ENCODE measurements around the gene TMEM147. TPM values are rescaled to one million over a fixed set of nuclear protein-coding genes. Genes with fewer than 3 reads are reported as not detected.

TMEM147 gene
- total RNA-seq, 1 donor from 2014 or later, result 104 TPM

DNA sequence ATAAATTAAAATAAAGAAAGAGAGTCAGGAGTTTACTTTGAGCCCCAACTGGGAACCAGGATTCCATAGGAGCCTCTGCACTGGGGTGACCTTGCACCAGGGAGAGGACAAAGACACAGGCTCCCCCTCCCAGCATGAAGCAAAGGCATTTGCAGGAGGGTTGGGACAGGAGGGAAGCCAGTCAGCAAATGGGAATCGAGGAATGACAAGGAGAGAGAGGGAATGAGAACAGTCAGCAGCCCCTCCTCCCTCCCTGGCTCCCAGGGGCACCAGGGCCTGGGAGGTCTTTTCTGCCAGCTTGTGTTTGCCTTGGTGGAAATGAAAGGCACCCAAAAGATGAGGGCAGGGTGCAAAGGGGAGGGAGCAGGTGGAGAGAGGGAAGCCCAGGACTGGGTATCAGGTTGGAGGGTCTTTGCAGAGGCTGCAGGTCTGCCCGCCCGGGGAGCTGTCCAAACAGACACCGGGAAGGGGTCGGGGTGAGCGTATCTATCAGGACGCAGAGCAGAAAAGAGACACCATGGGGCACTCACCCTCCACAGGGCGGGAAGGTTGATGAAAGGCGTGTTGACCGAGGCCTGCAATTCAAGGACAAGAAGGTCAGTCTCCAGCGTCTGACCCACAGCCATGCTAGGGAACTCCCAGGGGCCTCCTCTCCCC lies 21.1 kb upstream of the TMEM147 start:
- no peak overlapping the region for H3K27ac ChIP-seq
- H3K4me1 ChIP-seq, result peaks cover 2% of the 10 kb centered on the region
- TF ChIP-seq, protein P1, sequence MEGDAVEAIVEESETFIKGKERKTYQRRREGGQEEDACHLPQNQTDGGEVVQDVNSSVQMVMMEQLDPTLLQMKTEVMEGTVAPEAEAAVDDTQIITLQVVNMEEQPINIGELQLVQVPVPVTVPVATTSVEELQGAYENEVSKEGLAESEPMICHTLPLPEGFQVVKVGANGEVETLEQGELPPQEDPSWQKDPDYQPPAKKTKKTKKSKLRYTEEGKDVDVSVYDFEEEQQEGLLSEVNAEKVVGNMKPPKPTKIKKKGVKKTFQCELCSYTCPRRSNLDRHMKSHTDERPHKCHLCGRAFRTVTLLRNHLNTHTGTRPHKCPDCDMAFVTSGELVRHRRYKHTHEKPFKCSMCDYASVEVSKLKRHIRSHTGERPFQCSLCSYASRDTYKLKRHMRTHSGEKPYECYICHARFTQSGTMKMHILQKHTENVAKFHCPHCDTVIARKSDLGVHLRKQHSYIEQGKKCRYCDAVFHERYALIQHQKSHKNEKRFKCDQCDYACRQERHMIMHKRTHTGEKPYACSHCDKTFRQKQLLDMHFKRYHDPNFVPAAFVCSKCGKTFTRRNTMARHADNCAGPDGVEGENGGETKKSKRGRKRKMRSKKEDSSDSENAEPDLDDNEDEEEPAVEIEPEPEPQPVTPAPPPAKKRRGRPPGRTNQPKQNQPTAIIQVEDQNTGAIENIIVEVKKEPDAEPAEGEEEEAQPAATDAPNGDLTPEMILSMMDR (IDR thresholded peaks at IDR 0.05), result no peak
- TF ChIP-seq POLR2AphosphoS5 (IDR thresholded peaks at IDR 0.05; ENCODE audit: insufficient read depth in 1 of 2, low read depth in 1 of 2), result no peak
- no peak for TF ChIP-seq POLR2A (IDR thresholded peaks at IDR 0.05)
- no peak overlapping the region for H3K4me3 ChIP-seq
- no peaks in the 10 kb centered on the region for H3K9me3 ChIP-seq
- intact Hi-C loops (cut with DNase I), result no loop called here
- H3K36me3 ChIP-seq, result no peaks in the 10 kb centered on the region
- no peaks in the 10 kb centered on the region for H3K27me3 ChIP-seq
- DNase-seq (ENCODE audit: extremely low spot score in 2 of 2), result no peak

DNA sequence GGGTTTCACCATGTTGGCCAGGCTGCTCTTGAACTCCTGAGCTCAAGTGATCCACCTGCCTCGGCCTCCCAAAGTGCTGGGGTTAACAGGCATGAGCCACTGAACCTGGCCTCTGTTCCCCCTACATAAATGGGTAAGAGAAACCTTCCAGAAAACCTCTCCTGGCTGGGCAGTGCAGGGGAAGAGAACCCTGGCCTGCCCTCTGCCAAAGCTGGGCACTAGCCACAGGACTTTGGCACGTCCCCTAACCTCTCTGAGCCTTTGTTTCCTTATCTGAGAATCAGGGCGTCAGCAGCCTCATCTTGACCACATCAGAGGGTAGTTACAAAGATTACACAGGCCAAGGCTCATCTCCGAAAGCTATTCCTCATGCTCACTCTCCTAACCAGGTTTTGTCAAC lies 19.6 kb upstream of the TMEM147 start:
- TF ChIP-seq, protein P1 (IDR thresholded peaks at IDR 0.05), result no peak
- TF ChIP-seq POLR2AphosphoS5 (IDR thresholded peaks at IDR 0.05; ENCODE audit: insufficient read depth in 1 of 2, low read depth in 1 of 2), result no peak
- TF ChIP-seq POLR2A (IDR thresholded peaks at IDR 0.05), result no peak
- peak overlapping the region in 1 of 2 donors; percentile 23 for H3K4me3 ChIP-seq
- no peak for DNase-seq (ENCODE audit: extremely low spot score in 2 of 2)
- H3K9me3 ChIP-seq, result no peaks in the 10 kb centered on the region
- no peak overlapping the region for H3K27ac ChIP-seq
- H3K27me3 ChIP-seq, result no peaks in the 10 kb centered on the region
- H3K36me3 ChIP-seq, result no peaks in the 10 kb centered on the region
- intact Hi-C loops (cut with DNase I), result no loop called here
- no peaks in the 10 kb centered on the region for H3K4me1 ChIP-seq

DNA sequence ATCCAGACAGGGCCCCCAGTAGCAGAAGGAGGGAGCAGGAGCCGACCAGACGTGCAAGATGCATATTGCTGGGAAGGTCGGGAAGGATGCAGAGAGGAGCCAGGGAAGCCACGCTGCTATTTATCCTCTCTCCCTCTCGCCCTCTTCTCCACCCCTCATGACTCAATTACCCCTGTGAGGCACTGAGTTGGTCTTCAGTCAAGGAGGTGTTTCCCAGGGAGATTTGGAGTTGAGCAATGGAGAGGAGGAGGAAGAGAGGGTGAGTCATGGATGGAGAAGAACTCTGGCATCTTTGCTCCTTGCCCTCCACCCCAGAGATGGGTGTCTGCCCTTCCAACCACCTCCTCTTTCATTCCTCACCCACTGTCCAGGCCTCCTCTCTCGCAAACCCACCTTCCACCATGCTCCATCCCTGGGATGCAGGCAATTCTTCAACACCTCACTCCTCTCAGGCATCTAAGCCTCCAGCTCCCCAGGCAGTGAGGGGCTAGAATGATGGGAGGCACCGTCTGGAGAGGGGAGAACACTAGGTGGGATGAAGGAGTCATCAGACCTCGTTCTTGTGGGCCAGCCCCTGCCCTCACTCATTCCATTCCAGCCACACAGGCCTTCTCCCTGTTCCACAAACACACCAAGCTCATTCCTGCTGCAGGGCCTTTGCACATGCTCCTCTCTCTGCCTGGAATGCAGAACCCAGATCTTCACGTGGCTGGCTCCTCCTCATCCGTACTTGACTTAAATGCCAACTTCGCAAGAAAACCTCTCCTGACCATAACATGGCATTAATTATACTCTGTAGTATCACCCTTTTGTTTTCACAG lies 17.0 kb upstream of the TMEM147 start, which contains the start of gene SBSN:
Gene SBSN, minus strand, starts transcription at position 94 of the 821 bp plus-strand sequence. Its CDS starts 30 bp downstream, at position 64.
- TF ChIP-seq POLR2AphosphoS5 (IDR thresholded peaks at IDR 0.05; ENCODE audit: insufficient read depth in 1 of 2, low read depth in 1 of 2) (peak in 1 of 2 donors; percentile 43), POLR2A (IDR thresholded peaks at IDR 0.05) (no peak)
- intact Hi-C loops (cut with DNase I), result no loop called here
- H3K4me3 ChIP-seq, result peak within 1 kb of the TSS in 1 of 2 donors; percentile 23
- no peaks in the 10 kb centered on the region for H3K27me3 ChIP-seq
- peaks cover 3% of the 10 kb centered on the region for H3K4me1 ChIP-seq
- no peak within 1 kb of the TSS for H3K27ac ChIP-seq
- H3K36me3 ChIP-seq, result no peaks in the 10 kb centered on the region
- no peaks in the 10 kb centered on the region for H3K9me3 ChIP-seq
- DNase-seq (ENCODE audit: extremely low spot score in 2 of 2), result no peak

DNA sequence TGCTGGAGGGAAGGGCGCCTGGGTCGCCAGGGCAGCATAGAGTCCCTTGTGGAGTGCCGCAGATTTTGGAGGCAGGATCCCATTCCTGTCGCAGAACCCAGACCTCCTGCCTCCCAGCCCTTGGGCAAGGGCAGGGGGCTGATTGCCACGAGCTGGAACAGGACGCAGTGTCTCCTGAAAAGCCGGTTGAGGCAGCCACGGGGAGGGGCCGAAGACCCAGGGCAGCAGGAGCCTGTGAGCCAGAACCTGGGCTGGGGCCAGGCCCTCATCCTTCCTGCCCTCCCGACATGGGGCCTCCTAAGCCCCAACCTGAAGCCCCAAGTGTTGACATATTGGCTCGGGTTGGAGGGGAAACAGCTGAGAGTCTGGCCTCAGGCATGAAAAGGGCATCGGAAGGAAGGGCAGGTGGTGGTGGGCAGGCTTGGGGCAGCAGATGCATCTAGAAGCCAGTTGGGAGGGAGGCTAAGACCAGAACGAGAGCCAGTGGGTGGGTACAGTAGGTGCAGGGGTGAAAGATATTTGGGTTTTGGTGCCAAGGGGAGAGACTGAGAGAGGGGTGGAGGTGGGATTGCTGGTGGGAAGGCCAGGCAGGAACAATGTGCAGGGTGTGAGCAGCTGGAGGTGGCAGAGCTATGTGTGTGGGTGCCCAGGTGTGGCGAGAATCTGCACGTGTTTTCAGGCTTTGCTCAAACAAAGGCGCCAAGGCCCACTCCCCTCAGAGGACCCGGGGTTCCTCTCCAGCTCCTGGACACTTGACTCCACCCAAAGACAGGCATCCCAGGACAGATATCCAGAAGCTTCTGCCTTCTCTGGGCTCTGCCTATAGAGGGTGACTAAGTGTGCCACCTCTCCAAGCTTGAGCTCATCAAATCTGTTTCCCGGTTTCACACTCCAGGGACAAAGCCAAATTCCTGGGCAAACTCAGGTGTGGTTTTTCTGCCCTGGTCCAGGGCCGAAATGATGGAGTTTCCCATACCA lies 15.9 kb upstream of the TMEM147 start:
- intact Hi-C loops (cut with DNase I), result no loop called here
- no peak for TF ChIP-seq POLR2AphosphoS5 (IDR thresholded peaks at IDR 0.05; ENCODE audit: insufficient read depth in 1 of 2, low read depth in 1 of 2)
- TF ChIP-seq, protein P1 (IDR thresholded peaks at IDR 0.05), result no peak
- TF ChIP-seq POLR2A (IDR thresholded peaks at IDR 0.05), result no peak
- no peaks in the 10 kb centered on the region for H3K27me3 ChIP-seq

DNA sequence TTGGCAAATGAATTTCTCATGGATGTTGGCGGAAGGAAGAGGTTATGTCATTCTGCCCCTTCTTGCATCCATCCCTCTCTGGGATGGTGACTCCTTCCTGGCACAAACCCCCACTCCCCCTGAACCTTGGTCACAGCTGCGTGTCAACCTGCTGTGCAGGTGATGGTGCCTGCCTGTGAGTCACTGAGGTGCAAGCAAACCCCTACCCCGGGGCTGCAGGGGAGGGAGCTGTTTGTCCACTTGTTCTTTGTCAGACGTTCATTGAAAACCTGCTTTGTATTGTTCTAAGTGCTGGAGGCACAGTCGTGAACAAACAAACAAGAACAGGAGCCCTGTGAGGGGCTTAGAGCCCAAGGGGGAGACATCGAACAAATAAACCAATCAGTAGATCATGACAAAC lies 14.1 kb upstream of the TMEM147 start:
- no peak for DNase-seq (ENCODE audit: extremely low spot score in 2 of 2)
- intact Hi-C loops (cut with DNase I), result no loop called here
- H3K4me1 ChIP-seq, result peaks cover 14% of the 10 kb centered on the region

More for the DNA sequence above, 15.9 kb upstream of the TMEM147 start:
- H3K9me3 ChIP-seq, result no peaks in the 10 kb centered on the region
- H3K36me3 ChIP-seq, result no peaks in the 10 kb centered on the region
- H3K4me3 ChIP-seq, result no peak overlapping the region
- no peak overlapping the region for H3K27ac ChIP-seq
- H3K4me1 ChIP-seq, result peaks cover 14% of the 10 kb centered on the region
- DNase-seq (ENCODE audit: extremely low spot score in 2 of 2), result no peak

More for the DNA sequence above, 14.1 kb upstream of the TMEM147 start:
- Histone ChIP-seq H3K4me3 (no peak overlapping the region), H3K27ac (no peak overlapping the region), H3K36me3 (no peaks in the 10 kb centered on the region), H3K27me3 (no peaks in the 10 kb centered on the region), H3K9me3 (no peaks in the 10 kb centered on the region)
- no peak for TF ChIP-seq POLR2A (IDR thresholded peaks at IDR 0.05)
- no peak for TF ChIP-seq POLR2AphosphoS5 (IDR thresholded peaks at IDR 0.05; ENCODE audit: insufficient read depth in 1 of 2, low read depth in 1 of 2)
- TF ChIP-seq, protein P1 (IDR thresholded peaks at IDR 0.05), result no peak
